ENCODE data around the gene NRAP.

The NRAP gene

DNA sequence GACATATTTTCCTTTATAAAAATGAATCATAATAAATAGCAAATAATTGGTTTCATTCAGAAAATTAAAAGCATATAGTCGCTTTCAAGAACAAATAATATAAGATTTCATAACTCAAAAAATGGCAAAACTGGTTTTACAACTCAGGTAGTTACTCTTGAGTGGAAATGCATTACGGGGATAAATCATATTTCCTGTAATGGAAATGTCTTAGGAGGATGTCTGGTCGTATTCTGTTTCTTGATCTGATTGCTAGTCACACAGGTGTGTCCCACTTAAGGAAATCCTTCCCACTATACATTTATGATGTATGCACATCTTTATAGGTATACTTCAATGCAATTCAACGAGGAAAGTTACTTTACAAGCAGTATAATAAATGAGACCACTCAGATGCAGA lies 20.7 kb downstream of the NRAP start:
- in situ Hi-C loops (cut with HindIII; ENCODE audit: low sequenced_read_pairs), result no loop called here

DNA sequence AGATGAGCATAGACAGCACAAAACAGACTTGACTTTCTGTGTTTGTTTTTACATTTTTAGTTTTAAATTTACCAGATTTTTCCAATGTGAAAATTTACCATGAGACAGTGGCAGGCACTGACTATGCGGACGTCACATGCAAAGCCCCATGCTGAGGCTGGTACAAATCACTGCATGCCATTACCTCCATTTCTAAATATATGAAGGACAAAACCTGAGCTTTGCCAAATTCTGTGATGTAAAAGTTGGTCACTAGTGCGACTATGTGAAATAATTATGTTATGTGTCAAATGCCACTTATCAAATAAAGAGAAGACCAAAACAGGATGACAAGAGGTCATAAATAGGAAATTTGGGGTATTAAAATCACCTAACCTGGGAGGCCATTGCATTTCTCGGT lies 22.1 kb downstream of the NRAP start:
- in situ Hi-C loops (cut with HindIII; ENCODE audit: low sequenced_read_pairs), result no loop called here

GRCh38 chr10:113639966-113640365 lies 23.9 kb downstream of the NRAP start:
- in situ Hi-C loops (cut with HindIII; ENCODE audit: low sequenced_read_pairs), result no loop called here

GRCh38 chr10:113631684-113632367 lies 32.0 kb downstream of the NRAP start:
- in situ Hi-C loops (cut with HindIII; ENCODE audit: low sequenced_read_pairs), result no loop called here

DNA sequence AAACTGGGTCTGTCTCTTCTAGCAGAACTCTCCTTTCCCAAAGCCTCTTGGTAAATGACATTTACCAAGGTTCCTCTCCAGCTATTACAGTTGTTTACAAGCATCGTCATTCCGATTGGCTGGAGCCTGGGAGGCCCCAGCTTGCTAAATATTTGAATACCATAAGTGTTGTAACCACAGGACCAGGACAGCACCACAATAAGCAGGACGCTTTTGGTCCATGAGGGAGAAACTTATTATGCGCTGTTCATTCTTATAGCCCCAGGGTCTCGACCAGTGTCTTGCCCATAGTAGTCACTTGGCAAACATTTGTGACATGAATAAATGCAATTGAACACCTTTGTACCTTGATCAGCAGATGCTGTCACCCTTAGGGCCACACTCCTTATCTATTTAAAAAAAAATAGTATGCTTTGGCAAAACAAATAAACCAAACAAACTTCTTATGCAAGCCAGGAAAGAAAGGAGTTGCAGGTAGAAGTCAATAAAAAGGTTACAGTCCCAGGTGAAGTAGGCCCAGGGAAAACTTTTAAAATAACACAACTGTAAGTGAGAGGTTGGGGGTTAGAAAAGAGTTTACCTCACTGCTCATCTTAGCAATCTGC lies 32.8 kb downstream of the NRAP start:
- in situ Hi-C loops (cut with HindIII; ENCODE audit: low sequenced_read_pairs), result no loop called here

- in situ Hi-C loops (cut with HindIII; ENCODE audit: low sequenced_read_pairs), result no loop called here
Observed at GRCh38 chr10:113628607-113629153, 35.2 kb downstream of the NRAP start.

- in situ Hi-C loops (cut with HindIII; ENCODE audit: low sequenced_read_pairs), result no loop called here
Observed at GRCh38 chr10:113627836-113628235, 36.0 kb downstream of the NRAP start.

- in situ Hi-C loops (cut with HindIII; ENCODE audit: low sequenced_read_pairs), result no loop called here
Observed at GRCh38 chr10:113626809-113627355, 37.0 kb downstream of the NRAP start.

DNA sequence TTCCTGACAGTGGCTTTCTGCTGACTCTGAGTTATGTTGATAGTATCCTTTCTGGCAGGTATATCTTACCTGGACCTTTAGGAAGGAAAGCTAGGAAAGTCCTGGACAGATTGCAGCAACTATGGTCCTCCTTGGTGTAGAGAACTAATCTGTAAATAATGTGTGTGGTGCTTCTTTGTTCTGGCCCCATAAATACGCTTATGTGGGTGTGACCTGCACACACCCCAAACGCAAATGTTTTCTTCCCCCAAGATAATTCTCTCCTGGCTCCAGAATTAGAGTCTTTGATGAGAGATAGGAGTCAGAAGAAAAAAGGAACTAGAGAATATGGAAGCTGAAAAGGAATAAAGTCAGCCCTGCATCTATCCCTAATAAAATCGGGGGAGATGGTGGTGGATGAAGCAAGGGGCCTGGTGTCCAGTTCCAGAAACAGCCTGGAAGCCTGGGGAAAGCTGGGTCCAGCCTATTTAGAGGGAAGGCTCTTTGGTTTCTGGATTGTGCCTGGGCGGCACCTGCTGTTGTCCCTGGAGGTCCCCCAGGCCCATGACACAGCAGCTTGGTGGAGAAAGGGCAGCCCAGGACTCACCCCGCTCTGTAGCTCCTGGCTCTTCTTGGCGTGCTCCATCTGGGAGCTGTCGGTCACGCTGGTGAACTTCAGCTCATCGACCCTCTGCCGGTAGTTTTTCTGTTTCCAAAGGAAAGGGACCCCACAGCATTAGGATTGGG lies 38.2 kb downstream of the NRAP start:
- in situ Hi-C loops (cut with HindIII; ENCODE audit: low sequenced_read_pairs), result no loop called here

- in situ Hi-C loops (cut with HindIII; ENCODE audit: low sequenced_read_pairs), result no loop called here
Observed at GRCh38 chr10:113622831-113623230, 41.0 kb downstream of the NRAP start.

- in situ Hi-C loops (cut with HindIII; ENCODE audit: low sequenced_read_pairs), result no loop called here
Observed at GRCh38 chr10:113621799-113622198, 42.0 kb downstream of the NRAP start.

- in situ Hi-C loops (cut with HindIII; ENCODE audit: low sequenced_read_pairs), result no loop called here
Observed at GRCh38 chr10:113620936-113621335, 42.9 kb downstream of the NRAP start.

- in situ Hi-C loops (cut with HindIII; ENCODE audit: low sequenced_read_pairs), result no loop called here
Observed at GRCh38 chr10:113620511-113620910, 43.3 kb downstream of the NRAP start.

DNA sequence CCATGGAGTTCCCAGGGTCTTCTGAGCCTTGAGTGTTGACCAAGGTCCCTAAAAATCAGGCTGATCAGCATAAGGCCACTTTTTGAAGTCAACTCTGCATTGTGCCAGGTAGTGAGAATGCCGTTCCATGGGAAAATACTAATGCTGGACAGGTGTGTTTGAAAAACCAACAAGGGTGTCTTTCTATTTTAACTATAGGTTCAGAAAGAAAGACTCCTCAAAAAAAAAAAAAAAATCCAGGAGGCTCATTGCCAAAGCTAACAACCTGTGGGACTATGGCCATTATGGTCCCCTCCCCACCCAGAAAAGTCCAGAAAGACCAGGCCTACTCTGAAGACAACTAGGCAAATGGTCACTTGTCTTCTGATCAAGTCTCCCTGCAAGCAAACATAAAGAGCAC lies 44.4 kb downstream of the NRAP start:
- in situ Hi-C loops (cut with HindIII; ENCODE audit: low sequenced_read_pairs), result no loop called here

GRCh38 chr10:113618338-113618737 lies 45.5 kb downstream of the NRAP start:
- in situ Hi-C loops (cut with HindIII; ENCODE audit: low sequenced_read_pairs), result no loop called here

DNA sequence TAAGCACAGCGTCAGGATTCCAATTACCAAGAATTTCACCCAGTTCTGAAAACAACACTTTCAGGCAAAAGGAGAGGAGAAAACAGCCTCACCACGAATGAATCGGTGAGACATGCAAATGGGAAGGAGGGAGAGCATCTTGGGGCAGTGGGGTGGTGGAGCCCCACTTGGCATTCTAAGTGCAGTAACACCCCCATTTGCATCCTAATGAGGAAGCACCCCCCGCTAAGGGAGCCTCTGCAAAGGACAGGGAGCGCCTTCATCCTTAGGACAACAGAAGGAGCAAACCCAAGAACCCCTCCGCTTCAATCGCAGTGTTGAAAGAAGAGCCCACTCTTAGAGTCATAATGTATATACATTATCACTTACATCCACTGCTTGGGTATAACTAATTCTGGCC lies 46.8 kb downstream of the NRAP start:
- in situ Hi-C loops (cut with HindIII; ENCODE audit: low sequenced_read_pairs), result no loop called here

DNA sequence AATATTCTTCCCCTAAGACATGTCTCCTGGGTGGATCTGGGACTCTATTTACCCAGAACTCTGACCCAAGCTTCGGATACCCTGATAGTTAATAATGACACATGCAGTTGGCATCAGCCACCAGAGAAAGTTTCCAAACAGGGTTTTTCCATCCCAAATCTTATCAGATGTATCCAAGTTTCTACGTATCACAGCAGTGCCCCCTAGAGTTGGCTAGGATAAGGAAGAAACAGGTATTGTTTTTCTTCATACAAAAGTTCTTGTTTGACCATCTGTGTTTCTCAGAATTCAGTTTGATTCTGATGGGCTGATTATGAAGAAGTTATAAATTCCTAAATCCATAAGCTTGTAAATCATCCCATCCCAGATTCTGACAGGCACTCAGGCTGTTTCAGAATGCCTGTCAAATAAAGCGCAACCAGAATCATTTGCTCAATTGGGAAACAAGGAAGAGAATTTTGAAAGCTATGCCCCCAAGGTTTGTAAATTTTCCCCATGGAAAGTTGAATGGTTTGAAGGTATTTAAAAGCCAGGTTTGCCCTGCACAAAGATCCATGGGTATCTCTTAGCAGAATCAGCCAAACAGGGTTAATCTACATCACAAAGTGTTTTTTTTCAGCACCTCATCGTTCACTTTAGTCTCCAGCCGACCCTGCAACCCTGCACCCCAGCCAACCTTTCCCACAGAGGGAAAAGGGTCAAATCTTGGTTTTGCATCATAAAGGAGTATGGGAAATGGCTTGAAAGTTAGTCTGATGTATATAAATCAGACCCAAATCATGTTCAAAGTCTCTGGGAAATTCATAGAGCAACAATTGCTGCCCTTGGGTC lies 47.4 kb downstream of the NRAP start:
- in situ Hi-C loops (cut with HindIII; ENCODE audit: low sequenced_read_pairs), result no loop called here

- in situ Hi-C loops (cut with HindIII; ENCODE audit: low sequenced_read_pairs), result no loop called here
Observed at GRCh38 chr10:113613977-113614690, 49.7 kb downstream of the NRAP start.

- in situ Hi-C loops (cut with HindIII; ENCODE audit: low sequenced_read_pairs), result no loop called here
Observed at GRCh38 chr10:113613427-113613826, 50.4 kb downstream of the NRAP start.

DNA sequence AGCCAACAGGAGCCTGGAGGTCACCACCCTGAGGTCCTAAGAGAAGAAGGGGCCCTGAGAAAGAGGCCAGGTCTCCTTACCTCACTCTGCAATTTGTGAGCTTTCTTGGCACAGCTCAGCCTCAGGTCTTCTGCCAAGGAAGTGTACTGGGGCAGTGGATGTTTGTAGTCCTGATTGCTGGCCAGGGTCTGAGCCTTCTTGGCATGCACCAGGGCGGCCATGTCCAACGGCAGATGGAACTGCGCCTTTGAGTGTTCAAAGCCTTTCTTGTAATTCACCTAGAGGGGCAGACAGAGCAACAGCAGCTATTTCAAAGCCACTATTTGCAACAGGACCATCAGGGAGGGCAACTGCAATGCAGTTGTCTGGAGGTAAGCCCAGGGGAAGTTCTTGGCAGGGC lies 51.7 kb downstream of the NRAP start:
- in situ Hi-C loops (cut with HindIII; ENCODE audit: low sequenced_read_pairs), result no loop called here
